Measurements from ENCODE around the gene TRIM24.
"Not testable (repeated sequence)": the region's sequence is repeated elsewhere in the genome, so short reads cannot be mapped to it uniquely, and the experiment has no call there.

Gene TRIM24

GRCh38 chr7:138495485-138495884 lies 35.4 kb downstream of the TRIM24 start:
- TF ChIP-seq REST (IDR thresholded peaks at IDR 0.05; ENCODE audit: insufficient replicate concordance, low read depth) (no peak), SPI1 (IDR thresholded peaks at IDR 0.05; ENCODE audit: borderline replicate concordance, low read depth) (no peak), POLR2AphosphoS5 (IDR thresholded peaks at IDR 0.05; ENCODE audit: low read depth) (no peak), GABPA (IDR thresholded peaks at IDR 0.05; ENCODE audit: low read depth) (no peak)
- TF ChIP-seq, protein P1, sequence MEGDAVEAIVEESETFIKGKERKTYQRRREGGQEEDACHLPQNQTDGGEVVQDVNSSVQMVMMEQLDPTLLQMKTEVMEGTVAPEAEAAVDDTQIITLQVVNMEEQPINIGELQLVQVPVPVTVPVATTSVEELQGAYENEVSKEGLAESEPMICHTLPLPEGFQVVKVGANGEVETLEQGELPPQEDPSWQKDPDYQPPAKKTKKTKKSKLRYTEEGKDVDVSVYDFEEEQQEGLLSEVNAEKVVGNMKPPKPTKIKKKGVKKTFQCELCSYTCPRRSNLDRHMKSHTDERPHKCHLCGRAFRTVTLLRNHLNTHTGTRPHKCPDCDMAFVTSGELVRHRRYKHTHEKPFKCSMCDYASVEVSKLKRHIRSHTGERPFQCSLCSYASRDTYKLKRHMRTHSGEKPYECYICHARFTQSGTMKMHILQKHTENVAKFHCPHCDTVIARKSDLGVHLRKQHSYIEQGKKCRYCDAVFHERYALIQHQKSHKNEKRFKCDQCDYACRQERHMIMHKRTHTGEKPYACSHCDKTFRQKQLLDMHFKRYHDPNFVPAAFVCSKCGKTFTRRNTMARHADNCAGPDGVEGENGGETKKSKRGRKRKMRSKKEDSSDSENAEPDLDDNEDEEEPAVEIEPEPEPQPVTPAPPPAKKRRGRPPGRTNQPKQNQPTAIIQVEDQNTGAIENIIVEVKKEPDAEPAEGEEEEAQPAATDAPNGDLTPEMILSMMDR (IDR thresholded peaks at IDR 0.05; ENCODE audit: insufficient read depth, low read length) = no peak

DNA sequence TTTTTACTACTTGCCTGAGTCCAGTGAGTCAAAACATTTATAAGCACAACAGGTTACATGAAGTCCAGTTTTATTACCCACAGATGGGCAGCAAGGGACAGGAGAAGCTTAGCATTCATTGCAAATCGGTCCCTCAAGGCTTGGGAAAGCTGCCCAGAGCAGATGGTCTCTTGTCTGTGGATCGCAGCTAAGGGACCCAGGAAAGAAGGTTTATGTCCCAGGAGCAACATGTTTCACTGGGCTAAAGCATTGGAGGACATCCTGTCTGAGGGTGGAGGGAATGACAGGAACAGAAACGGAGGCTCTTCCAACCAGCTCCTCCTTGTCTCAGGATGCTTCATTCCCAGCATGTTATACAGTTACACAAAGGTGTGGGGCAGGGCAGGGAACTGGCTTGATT lies 39.3 kb downstream of the TRIM24 start:
- TF ChIP-seq POLR2AphosphoS5 (IDR thresholded peaks at IDR 0.05; ENCODE audit: low read depth) (no peak), SPI1 (IDR thresholded peaks at IDR 0.05; ENCODE audit: borderline replicate concordance, low read depth) (no peak), GABPA (IDR thresholded peaks at IDR 0.05; ENCODE audit: low read depth) (no peak), REST (IDR thresholded peaks at IDR 0.05; ENCODE audit: insufficient replicate concordance, low read depth) (no peak)
- TF ChIP-seq, protein P1 (IDR thresholded peaks at IDR 0.05; ENCODE audit: insufficient read depth, low read length) = no peak
- Histone ChIP-seq H3K27ac (replicated peaks) (no peak overlapping the region), H3K4me3 (replicated peaks; ENCODE audit: insufficient read depth, low read length) (no peak overlapping the region), H3K27me3 (ENCODE audit: insufficient read depth, poor library complexity, severe bottlenecking) (no peaks in the 10 kb centered on the region)
- DNase-seq (ENCODE audit: low read depth in 1 of 2, low spot score in 1 of 2) = no peak

More at GRCh38 chr7:138495485-138495884, 35.4 kb downstream of the TRIM24 start:
- DNase-seq (ENCODE audit: low read depth in 1 of 2, low spot score in 1 of 2) = no peak
- no peak overlapping the region for H3K4me3 ChIP-seq (replicated peaks; ENCODE audit: insufficient read depth, low read length)
- no peak overlapping the region for H3K27ac ChIP-seq (replicated peaks)
- no peaks in the 10 kb centered on the region for H3K27me3 ChIP-seq (ENCODE audit: insufficient read depth, poor library complexity, severe bottlenecking)

- H3K27ac ChIP-seq (replicated peaks); H3K4me3 ChIP-seq (replicated peaks; ENCODE audit: insufficient read depth, low read length); DNase-seq (ENCODE audit: low read depth in 1 of 2, low spot score in 1 of 2); H3K27me3 ChIP-seq (ENCODE audit: insufficient read depth, poor library complexity, severe bottlenecking): not testable (repeated sequence)
These were observed 40.2 kb downstream of the TRIM24 start for GRCh38 chr7:138500303-138500702.

GRCh38 chr7:138500892-138501291 lies 40.8 kb downstream of the TRIM24 start:
- no peak for TF ChIP-seq POLR2AphosphoS5 (IDR thresholded peaks at IDR 0.05; ENCODE audit: low read depth)
- TF ChIP-seq REST (IDR thresholded peaks at IDR 0.05; ENCODE audit: insufficient replicate concordance, low read depth) = no peak
- no peak for TF ChIP-seq GABPA (IDR thresholded peaks at IDR 0.05; ENCODE audit: low read depth)
- TF ChIP-seq, protein P1 (IDR thresholded peaks at IDR 0.05; ENCODE audit: insufficient read depth, low read length) = no peak
- H3K27me3 ChIP-seq (ENCODE audit: insufficient read depth, poor library complexity, severe bottlenecking) = no peaks in the 10 kb centered on the region
- no peak for DNase-seq (ENCODE audit: low read depth in 1 of 2, low spot score in 1 of 2)
- no peak overlapping the region for H3K27ac ChIP-seq (replicated peaks)
- H3K4me3 ChIP-seq (replicated peaks; ENCODE audit: insufficient read depth, low read length) = no peak overlapping the region
